Activated naive CD8-positive, alpha-beta T cell treated with anti-CD3 and anti-CD28 coated beads, Interleukin-2, amount 10 ng/mL, durations not matched to agents 7 days and 5 days (primary cell): Measurements from ENCODE around the gene SLC25A5. TPM values are rescaled to one million over a fixed set of nuclear protein-coding genes. Genes with fewer than 3 reads are reported as not detected.

ENCODE experiments used
- ATAC-seq: fragments of 150-1000 bp; cut with Tn5 transposase; one replicate; pipeline ENCODE4 v1.10.0; 2021; ENCODE audit warnings: low read depth, moderate library complexity
- POLR2A ChIA-PET: fragments of 350-600 bp; sonication (Branson Sonifier 250); formaldehyde crosslinking; loops from one replicate; lab custom pipeline; 2021; ENCODE audit warnings: antibody characterized with exemption; lab: Charles Lee
- DNase-seq: peaks from one replicate; pipeline ENCODE4 v3.0.0; 2021
- H3K27ac Mint-ChIP-seq: one replicate; pipeline ENCODE4 v1.8.0; 2022; ENCODE audit warnings: mild to moderate bottlenecking, mixed read lengths
- H3K27me3 Mint-ChIP-seq: one replicate; pipeline ENCODE4 v1.8.0; 2022; ENCODE audit warnings: mild to moderate bottlenecking, moderate library complexity, mixed read lengths
- H3K36me3 Mint-ChIP-seq: one replicate; pipeline ENCODE4 v1.8.0; 2021; ENCODE audit warnings: mild to moderate bottlenecking, mixed read lengths
- H3K4me1 Mint-ChIP-seq: one replicate; pipeline ENCODE4 v1.8.0; 2021; ENCODE audit warnings: mixed read lengths
- H3K4me3 Mint-ChIP-seq: one replicate; pipeline ENCODE4 v1.8.0; 2022; ENCODE audit warnings: mild to moderate bottlenecking, moderate library complexity, mixed read lengths
- H3K9me3 Mint-ChIP-seq: one replicate; pipeline ENCODE4 v1.8.0; 2021; ENCODE audit warnings: mixed read lengths
- total RNA-seq, 2 experiments: library from RNA; stranded (reverse); gene quantifications; one replicate each; pipeline ENCODE4 v1.2.3, GENCODE V29; 2021

The SLC25A5 gene
- total RNA-seq, 2 experiments from 2014 or later: 321 to 325 TPM

DNA sequence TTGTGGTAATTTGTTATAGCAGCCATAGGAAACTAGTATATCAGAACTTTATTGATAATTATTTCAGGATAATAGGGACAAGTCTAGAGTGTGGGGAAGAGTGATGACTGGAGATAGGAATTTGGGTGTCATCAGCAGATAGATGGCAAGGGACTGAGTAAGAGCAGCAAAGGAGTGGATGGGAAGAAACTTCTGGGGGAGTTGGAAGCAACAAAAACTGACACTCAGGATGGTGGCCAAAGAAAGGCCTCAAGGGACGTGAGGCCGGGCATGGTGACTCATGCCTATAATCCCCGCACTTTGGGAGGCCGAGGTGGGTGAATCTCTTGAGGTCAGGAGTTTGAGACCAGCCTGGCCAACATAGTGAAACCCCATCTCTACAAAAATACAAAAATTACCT, 9.1 kb upstream of the SLC25A5 start:
- no peak for ATAC-seq
- H3K27me3 Mint-ChIP-seq: no peaks in the 10 kb centered on the region
- H3K9me3 Mint-ChIP-seq: no peaks in the 10 kb centered on the region
- H3K27ac Mint-ChIP-seq: no peak overlapping the region
- POLR2A ChIA-PET: no interaction called here
- no peaks in the 10 kb centered on the region for H3K4me1 Mint-ChIP-seq
- no peaks in the 10 kb centered on the region for H3K36me3 Mint-ChIP-seq
- no peak for DNase-seq
- no peak overlapping the region for H3K4me3 Mint-ChIP-seq

DNA sequence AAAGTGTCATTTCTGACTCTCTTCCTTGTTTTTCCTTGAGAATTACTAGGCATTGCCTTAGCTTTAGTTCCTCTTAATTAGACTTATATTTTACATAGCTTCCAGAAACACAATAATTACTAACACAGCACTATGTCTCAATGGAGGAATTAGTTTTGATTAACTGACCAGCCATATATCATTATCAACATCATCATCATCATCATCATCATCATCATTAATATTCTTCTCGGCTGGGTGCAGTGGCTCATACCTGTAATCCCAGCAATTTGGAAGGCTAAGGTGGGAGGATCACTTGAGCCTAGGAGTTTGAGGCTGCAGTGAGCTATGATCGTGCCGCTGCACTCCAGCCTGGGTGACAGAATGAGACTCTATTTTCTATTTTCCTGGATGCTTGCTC, 2.7 kb upstream of the SLC25A5 start:
- POLR2A ChIA-PET: no interaction called here
- H3K36me3 Mint-ChIP-seq: peaks cover 3% of the 10 kb centered on the region
- no peaks in the 10 kb centered on the region for H3K9me3 Mint-ChIP-seq
- ATAC-seq: no peak
- no peak overlapping the region for H3K27ac Mint-ChIP-seq
- no peak overlapping the region for H3K4me3 Mint-ChIP-seq
- no peak for DNase-seq
- H3K27me3 Mint-ChIP-seq: no peaks in the 10 kb centered on the region
- H3K4me1 Mint-ChIP-seq: peaks cover 4% of the 10 kb centered on the region

DNA sequence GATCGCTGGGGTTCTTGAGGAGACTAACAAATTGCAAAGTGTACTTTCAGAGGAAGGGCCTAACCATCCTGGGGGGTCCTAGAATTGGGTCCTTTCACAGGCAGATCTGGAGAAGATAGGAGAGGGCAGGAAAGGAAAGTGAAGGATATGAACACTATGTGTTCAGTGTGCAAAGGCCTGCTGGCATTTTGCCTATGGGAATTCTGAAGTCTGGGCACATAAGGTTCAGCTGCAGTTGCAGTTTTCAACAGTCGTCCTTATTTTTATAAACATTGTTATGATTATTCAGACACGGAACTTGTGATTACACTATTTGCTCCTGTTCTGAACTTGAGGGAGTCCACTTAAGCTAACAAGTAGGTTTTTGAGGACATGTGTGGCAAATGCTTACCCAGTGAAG, 1.3 kb upstream of the SLC25A5 start:
- Mint-ChIP-seq H3K4me3 (no peak overlapping the region), H3K27me3 (no peaks in the 10 kb centered on the region), H3K27ac (peak overlapping the region; percentile 58), H3K36me3 (peaks cover 3% of the 10 kb centered on the region), H3K4me1 (peaks cover 7% of the 10 kb centered on the region), H3K9me3 (no peaks in the 10 kb centered on the region)
- DNase-seq (no peak), ATAC-seq (no peak)
- POLR2A ChIA-PET: interaction anchor here (1.0 kb wide), 1 partner anchor 47 kb away, joined by 3 read pairs; no protein-coding TSS in a partner anchor

DNA sequence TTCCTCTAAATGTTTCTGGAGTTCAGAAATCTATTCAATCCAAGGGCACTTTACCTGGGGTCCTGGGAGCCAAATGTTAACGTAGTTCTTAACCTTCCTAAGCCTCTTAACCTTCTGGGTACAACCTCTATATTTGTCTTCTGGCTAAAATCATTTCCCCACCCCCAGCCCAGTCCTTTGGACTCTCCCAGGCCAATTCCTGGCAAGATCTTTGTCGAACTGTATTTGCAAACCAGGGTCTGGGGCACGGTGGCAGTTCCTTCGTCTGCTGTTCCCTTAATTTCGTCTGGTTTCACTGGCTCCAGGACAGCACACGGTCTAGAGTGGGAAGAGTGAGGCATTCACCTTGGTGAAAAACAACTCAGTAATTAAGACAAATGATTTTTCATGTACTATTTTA, 811 bp upstream of the SLC25A5 start:
- no peak overlapping the region for H3K27ac Mint-ChIP-seq
- no peak for ATAC-seq
- POLR2A ChIA-PET: interaction anchor here (0.6 to 2.0 kb wide), 4 partner anchors 11 to 996 kb away, joined by 3 to 7 read pairs (median 6); no protein-coding TSS in a partner anchor
- no peak for DNase-seq
- H3K4me1 Mint-ChIP-seq: peaks cover 7% of the 10 kb centered on the region
- H3K9me3 Mint-ChIP-seq: no peaks in the 10 kb centered on the region
- peaks cover 3% of the 10 kb centered on the region for H3K36me3 Mint-ChIP-seq
- H3K27me3 Mint-ChIP-seq: no peaks in the 10 kb centered on the region
- no peak overlapping the region for H3K4me3 Mint-ChIP-seq

DNA sequence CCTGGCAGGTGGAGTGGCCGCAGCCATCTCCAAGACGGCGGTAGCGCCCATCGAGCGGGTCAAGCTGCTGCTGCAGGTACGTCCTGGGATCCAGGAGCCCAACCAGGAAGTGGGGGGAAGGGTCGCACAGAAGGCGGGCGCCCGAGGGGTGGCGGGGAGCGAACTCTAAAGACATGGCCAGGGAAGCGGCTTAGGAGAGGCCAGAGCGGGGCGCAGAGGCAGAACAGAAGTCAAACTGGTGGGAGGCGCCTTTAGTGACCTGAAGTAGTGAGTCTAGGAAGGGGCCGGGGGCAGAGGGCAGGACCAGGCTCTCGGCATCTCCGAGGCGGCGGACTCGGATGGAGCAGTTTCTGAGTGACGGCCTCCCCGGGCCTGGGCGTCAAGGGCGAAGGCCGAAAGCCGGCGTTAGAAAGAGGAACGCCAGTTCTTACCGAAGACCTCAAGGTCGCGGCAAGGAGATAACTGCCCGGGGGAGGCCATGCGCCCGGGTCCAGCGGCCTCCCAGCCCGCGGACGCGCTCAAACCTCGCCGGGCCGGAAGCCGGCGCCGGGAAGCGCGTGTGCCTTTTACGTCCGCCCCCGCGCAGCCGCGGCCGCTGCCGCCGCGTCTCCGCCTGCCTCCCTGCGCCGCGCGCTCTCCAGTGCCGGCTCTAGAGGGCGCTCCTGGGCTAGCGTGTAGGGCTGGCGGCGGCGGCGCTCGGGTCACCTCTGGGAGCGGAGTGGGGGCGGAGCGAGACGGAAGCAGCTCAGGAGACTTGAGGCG, 488 bp downstream of the SLC25A5 start:
- peak; percentile 92 for DNase-seq
- peaks cover 7% of the 10 kb centered on the region for H3K4me1 Mint-ChIP-seq
- H3K9me3 Mint-ChIP-seq: no peaks in the 10 kb centered on the region
- peak overlapping the region; percentile 94 for H3K27ac Mint-ChIP-seq
- H3K36me3 Mint-ChIP-seq: peaks cover 3% of the 10 kb centered on the region
- no peaks in the 10 kb centered on the region for H3K27me3 Mint-ChIP-seq
- peak overlapping the region; percentile 84 for H3K4me3 Mint-ChIP-seq
- POLR2A ChIA-PET: interaction anchor here (0.6 to 2.0 kb wide), 15 partner anchors 10 to 1092 kb away, joined by 3 to 12 read pairs (median 5); partner anchors contain the start of genes CUL4B, NKRF and UBE2A
- peak; percentile 70 for ATAC-seq

DNA sequence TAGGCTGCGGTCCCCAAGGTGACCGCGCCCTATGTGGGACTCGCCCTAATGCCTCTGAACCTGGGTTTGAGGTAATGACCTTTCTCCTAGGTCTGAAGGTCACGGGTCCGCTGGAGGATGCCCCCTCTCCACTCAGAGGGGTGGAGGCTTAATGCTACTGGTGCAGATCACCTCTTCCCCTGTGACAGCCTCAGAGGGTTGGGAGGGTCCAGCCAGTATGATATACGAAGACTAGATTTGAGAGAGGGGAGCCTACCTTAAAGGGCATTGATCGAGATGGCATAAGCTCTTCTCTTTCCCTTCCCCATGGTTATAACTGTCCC, 1.0 kb downstream of the SLC25A5 start:
- peak overlapping the region; percentile 84 for H3K4me3 Mint-ChIP-seq
- no peaks in the 10 kb centered on the region for H3K9me3 Mint-ChIP-seq
- ATAC-seq: no peak
- H3K36me3 Mint-ChIP-seq: peaks cover 3% of the 10 kb centered on the region
- peaks cover 7% of the 10 kb centered on the region for H3K4me1 Mint-ChIP-seq
- H3K27ac Mint-ChIP-seq: peak overlapping the region; percentile 94
- POLR2A ChIA-PET: interaction anchor here (0.6 to 2.0 kb wide), 9 partner anchors 9 to 1091 kb away, joined by 3 to 9 read pairs (median 5); partner anchors contain the start of genes CUL4B and UBE2A
- H3K27me3 Mint-ChIP-seq: no peaks in the 10 kb centered on the region
- DNase-seq: no peak

DNA sequence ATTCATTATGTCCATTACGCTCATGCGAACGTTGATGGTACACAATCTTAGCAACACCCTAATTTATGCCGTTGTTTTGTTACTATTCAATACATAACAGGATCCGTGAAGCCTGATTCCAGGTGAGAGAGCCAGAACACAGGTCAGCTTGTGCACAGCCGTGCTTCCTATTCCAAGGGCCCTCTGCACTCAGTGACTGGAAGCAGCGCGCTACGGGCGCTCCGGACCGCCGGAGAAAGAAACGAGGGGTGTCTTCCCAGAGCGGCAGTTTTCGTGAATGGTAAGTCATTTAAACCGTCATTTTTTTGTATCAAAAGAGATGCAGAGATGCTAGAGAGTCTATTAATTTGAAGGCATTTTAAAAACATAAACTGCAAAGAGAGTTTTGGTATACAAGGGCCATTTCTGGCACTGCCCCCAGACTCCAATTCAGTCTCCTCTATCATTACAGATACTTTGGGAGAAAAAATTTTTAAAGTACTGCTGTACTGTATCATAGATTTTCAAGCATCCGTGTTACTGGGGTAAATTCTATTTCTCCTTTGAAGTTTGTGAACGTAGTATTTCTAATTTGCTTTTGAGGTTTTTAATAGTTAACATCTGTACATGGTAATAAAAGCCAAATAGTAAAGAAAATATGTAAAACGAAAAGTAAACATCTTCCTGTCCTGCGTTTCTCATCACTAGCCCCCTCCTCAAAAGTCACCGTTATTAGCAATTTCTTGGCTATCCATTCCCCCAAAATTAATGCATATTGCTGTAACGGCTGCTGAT, 6.6 kb downstream of the SLC25A5 start:
- Mint-ChIP-seq H3K4me1 (peaks cover 3% of the 10 kb centered on the region), H3K4me3 (no peak overlapping the region), H3K27me3 (no peaks in the 10 kb centered on the region), H3K27ac (no peak overlapping the region), H3K36me3 (no peaks in the 10 kb centered on the region), H3K9me3 (no peaks in the 10 kb centered on the region)
- POLR2A ChIA-PET: no interaction called here
- ATAC-seq (no peak), DNase-seq (no peak)

DNA sequence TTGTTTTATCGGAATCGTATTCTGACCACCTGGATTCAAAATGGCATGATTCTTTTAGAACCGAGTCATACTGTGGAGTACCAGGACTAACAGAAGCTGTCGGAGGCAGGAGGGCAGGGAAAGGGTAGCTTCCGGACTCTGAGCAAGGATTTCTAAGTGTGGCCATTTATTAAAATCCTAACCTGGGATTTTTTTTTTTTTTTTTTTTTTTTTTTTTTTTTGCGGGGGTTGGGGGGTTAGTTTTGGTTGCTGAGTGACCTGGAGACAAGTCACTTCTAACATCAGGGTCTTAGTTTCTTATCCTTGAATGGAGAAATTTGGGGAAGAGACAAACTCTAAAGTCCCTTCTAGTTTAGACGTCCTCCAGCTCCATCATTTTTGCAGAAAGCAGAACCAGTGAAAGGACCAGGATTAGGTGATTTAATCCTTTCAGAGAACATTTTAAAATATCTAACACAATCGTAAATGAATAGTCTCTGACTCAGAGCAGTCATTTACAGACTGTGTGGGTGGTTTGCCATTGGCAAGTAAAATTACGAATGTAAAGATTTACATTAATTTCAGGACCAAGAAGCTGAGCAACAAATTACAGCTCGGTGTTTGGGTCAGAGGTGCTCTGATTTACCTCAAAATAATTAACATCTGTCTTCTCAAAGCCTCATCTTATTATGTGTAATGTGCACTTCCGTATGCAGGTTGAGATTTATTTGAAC, 7.3 kb downstream of the SLC25A5 start:
- Mint-ChIP-seq H3K27me3 (no peaks in the 10 kb centered on the region), H3K4me1 (peaks cover 3% of the 10 kb centered on the region), H3K27ac (no peak overlapping the region), H3K9me3 (no peaks in the 10 kb centered on the region), H3K4me3 (no peak overlapping the region), H3K36me3 (no peaks in the 10 kb centered on the region)
- no peak for ATAC-seq
- no peak for DNase-seq
- POLR2A ChIA-PET: no interaction called here

DNA sequence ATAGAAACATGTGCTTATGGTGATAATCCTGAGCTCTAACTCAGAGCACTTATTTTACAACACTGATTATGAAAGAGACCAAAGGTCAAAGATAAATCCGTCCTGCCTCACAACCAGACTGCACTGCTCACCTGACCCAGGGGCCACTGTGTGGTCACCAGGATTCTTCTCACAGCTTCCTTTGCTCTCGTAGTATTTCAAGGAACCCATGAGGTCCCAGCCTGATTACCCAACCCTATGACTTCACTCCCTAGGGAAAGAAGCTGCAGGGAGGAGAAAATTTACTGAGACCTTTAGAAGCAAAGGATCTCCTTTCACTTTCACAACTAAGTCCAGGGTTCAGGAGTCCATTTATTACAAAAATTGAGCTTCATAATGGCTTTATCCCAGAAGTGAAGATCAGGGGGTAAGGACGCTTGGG, 9.6 kb downstream of the SLC25A5 start:
- POLR2A ChIA-PET: interaction anchor here (1.3 kb wide), 1 partner anchor 9 kb away, joined by 5 read pairs; the partner anchor contains the start of gene SLC25A5
- no peak for ATAC-seq

DNA sequence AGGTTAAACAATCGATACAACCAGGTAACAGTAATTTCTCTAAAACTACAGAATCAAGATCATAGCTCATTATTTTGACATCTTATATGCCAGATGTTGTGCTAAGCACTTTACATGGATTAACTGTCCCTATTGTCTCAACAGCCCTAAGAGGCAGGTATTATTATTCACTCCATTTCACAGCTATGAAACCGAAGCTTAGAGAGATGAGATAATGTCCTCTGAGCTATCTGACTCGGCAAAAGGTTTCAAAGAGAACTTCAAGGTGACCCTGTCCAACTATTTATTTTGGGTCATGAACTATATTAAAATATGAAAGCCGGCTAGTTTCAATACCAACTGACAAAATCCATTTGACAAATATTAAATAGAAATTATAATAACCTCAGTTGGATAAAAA, 10.3 kb downstream of the SLC25A5 start:
- no peak for DNase-seq
- Mint-ChIP-seq H3K36me3 (no peaks in the 10 kb centered on the region), H3K4me1 (peaks cover 5% of the 10 kb centered on the region), H3K27me3 (no peaks in the 10 kb centered on the region), H3K4me3 (no peak overlapping the region), H3K9me3 (no peaks in the 10 kb centered on the region), H3K27ac (no peak overlapping the region)
- POLR2A ChIA-PET: interaction anchor here (1.3 kb wide), 1 partner anchor 10 kb away, joined by 5 read pairs; the partner anchor contains the start of gene SLC25A5
- ATAC-seq: no peak

More for the DNA sequence above, 9.6 kb downstream of the SLC25A5 start:
- Mint-ChIP-seq H3K36me3 (no peaks in the 10 kb centered on the region), H3K4me1 (peaks cover 3% of the 10 kb centered on the region), H3K27me3 (no peaks in the 10 kb centered on the region), H3K27ac (no peak overlapping the region), H3K4me3 (no peak overlapping the region), H3K9me3 (no peaks in the 10 kb centered on the region)
- DNase-seq: no peak

DNA sequence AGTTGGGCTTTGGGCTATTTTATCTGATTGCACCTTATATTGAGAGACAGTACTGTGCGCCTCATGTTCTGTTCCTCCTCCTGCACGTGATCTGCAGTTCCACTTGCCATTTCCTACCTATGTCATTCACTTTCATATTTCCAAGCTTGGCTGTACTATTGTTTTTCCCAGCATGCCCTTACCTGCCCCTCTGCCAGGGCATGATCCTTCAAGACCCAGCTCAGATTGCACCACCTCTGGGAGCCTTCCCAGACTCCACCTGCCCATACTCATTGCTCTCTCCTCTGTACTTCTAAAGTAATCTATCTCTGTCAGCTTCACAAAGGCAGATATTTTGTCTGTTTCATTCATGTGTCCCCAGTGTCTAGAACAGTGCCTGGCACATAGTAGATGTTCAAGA, 11.6 kb downstream of the SLC25A5 start:
- Mint-ChIP-seq H3K27ac (no peak overlapping the region), H3K4me1 (peaks cover 5% of the 10 kb centered on the region), H3K4me3 (no peak overlapping the region), H3K9me3 (no peaks in the 10 kb centered on the region), H3K36me3 (no peaks in the 10 kb centered on the region), H3K27me3 (no peaks in the 10 kb centered on the region)
- DNase-seq: no peak
- POLR2A ChIA-PET: no interaction called here
- ATAC-seq: no peak

DNA sequence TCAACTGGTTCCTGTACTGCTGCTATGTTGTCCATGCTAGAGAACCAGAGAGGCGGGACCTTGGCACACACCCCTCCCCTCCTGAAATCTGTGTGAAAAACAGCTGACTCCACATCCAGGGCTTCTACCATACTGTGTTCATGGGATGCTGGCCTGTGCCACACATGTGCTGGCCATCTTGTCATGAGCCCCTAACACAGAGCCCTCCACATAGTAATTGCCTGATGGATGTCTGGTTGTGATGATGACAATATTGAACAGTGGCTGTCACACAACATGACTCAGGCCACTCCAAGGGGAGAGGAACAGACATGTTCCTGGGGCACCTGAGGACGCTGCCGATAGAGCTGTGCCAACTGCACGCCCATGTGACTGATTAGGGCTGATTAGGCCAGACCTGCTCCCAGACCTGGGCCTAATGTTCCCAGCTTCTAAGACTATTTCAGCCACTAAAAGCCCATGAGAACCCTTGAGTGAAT, 13.1 kb downstream of the SLC25A5 start:
- no peak for DNase-seq
- Mint-ChIP-seq H3K36me3 (no peaks in the 10 kb centered on the region), H3K27ac (no peak overlapping the region), H3K4me1 (peaks cover 8% of the 10 kb centered on the region), H3K9me3 (no peaks in the 10 kb centered on the region), H3K27me3 (peaks cover 4% of the 10 kb centered on the region), H3K4me3 (no peak overlapping the region)
- ATAC-seq: no peak
- POLR2A ChIA-PET: interaction anchor here (0.5 to 2.0 kb wide), 2 partner anchors 9 to 12 kb away, joined by 7 to 9 read pairs; no protein-coding TSS in a partner anchor

DNA sequence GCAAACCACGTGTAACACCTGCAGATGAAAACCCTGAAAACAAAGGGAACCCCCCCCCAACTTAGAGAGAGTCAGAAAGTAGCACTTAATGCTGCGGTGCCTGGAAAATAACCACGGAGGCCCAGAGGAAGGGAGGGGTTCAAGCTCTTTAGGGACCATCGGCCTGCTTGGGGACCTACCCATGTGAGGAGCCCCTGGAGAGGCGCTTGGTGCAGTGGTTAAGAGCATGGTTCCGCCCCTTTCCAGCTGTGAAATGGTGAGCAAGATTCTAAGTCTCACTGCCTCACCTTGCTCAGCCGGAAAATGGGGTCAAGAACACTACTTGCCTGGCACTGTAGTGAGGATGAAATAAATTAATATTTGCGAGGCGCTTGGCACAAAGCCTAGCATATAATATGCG, 13.8 kb downstream of the SLC25A5 start:
- H3K27me3 Mint-ChIP-seq: peaks cover 4% of the 10 kb centered on the region
- peak overlapping the region; percentile 84 for H3K27ac Mint-ChIP-seq
- no peak for DNase-seq
- no peak for ATAC-seq
- no peaks in the 10 kb centered on the region for H3K36me3 Mint-ChIP-seq
- peak overlapping the region; percentile 67 for H3K4me3 Mint-ChIP-seq
- no peaks in the 10 kb centered on the region for H3K9me3 Mint-ChIP-seq
- H3K4me1 Mint-ChIP-seq: peaks cover 8% of the 10 kb centered on the region
- POLR2A ChIA-PET: interaction anchor here (0.9 to 2.0 kb wide), 2 partner anchors 13 to 389 kb away, joined by 3 to 9 read pairs; no protein-coding TSS in a partner anchor
